ENCODE data around the gene HMCN1.

GRCh38 chr1:186030453-186030852 lies 296.3 kb downstream of the HMCN1 start:
- TF ChIP-seq CTCF (IDR thresholded peaks at IDR 0.05) (no peak), POLR2A (IDR thresholded peaks at IDR 0.05) (no peak)

All from thyroid gland (tissue), 4 donors.